A549 (cell line): ENCODE results near the gene LCK. TPM values are rescaled to one million over a fixed set of nuclear protein-coding genes. Genes with fewer than 3 reads are reported as not detected.

Experiments used
- ATAC-seq, 2 experiments: fragments of 200-7000 bp in 1 of 2; fragments of >200 bp in 1 of 2; cut with Nextera tagmentation in 1 of 2; cut with Tn5 transposase in 1 of 2; 3 replicates each; pipeline versions ENCODE4 v1.8.0 to v1.9.1; 2018 to 2020; ENCODE audit warnings: mild to moderate bottlenecking in 1 of 2, moderate library complexity in 1 of 2
- CTCF ChIA-PET: fragments of 300-600 bp; sonication (Branson Sonifier 250); formaldehyde crosslinking; extraction: SDS; loops from one replicate; lab custom pipeline; 2021; ENCODE audit warnings: antibody characterized with exemption, inconsistent platforms; lab: Yijun Ruan, JAX
- POLR2A ChIA-PET: fragments of 350-600 bp; formaldehyde crosslinking; extraction: SDS; loops from one replicate; lab custom pipeline; 2021; ENCODE audit warnings: antibody characterized with exemption, inconsistent platforms; lab: Yijun Ruan, JAX
- DNase-seq, 2 experiments: peaks; one replicate each; pipeline versions ENCODE4 v3.0.0 to v3.0.0-alpha.2; 2011 to 2016; ENCODE audit warnings: low read depth in 1 of 2, low spot score in 1 of 2
- FAIRE-seq: peaks from 2 replicates; lab custom pipeline; 2011; peaks lifted over from hg19 to GRCh38; lab: Jason Lieb, UNC
- H3K27ac ChIP-seq, 2 experiments: fragments of >200 bp; sonication (Bioruptor Twin); formaldehyde crosslinking; 3 replicates each; pipeline ENCODE4 v1.5.1; 2016 to 2017
- H3K4me1 ChIP-seq: fragments of >200 bp; sonication (Bioruptor Twin); formaldehyde crosslinking; 3 replicates; pipeline ENCODE4 v1.6.1; 2016
- H3K4me2 ChIP-seq: fragments of >200 bp; sonication (Bioruptor Twin); formaldehyde crosslinking; 3 replicates; pipeline ENCODE4 v1.6.1; 2016
- H3K4me3 ChIP-seq: fragments of >200 bp; sonication (Bioruptor Twin); formaldehyde crosslinking; 3 replicates; pipeline ENCODE4 v1.5.1; 2016
- H3K9me3 ChIP-seq: fragments of >200 bp; sonication (Bioruptor Twin); formaldehyde crosslinking; 3 replicates; pipeline ENCODE4 v1.6.1; 2016
- BCL3 ChIP-seq: fragments of >200 bp; sonication (Bioruptor Twin); formaldehyde crosslinking; IDR thresholded peaks from 3 replicates; pipeline ENCODE4 v1.6.1; 2016
- CBX2 ChIP-seq: fragments of 200-600 bp; sonication (generic); IDR thresholded peaks from 2 replicates; pipeline ENCODE4 v1.6.1; 2016; ENCODE audit warnings: low read depth, mild to moderate bottlenecking, borderline replicate concordance
- CBX8 ChIP-seq: fragments of 200-600 bp; sonication (generic); IDR thresholded peaks from 2 replicates; pipeline ENCODE4 v1.6.1; 2016
- CTCF ChIP-seq: fragments of >200 bp; sonication (Bioruptor Twin); formaldehyde crosslinking; IDR thresholded peaks from 3 replicates; pipeline ENCODE4 v1.5.1; 2016
- EHMT2 ChIP-seq: fragments of 200-600 bp; sonication (generic); IDR thresholded peaks from 2 replicates; pipeline ENCODE4 v1.6.1; 2016; ENCODE audit warnings: antibody characterized with exemption, low read depth, mild to moderate bottlenecking, moderate library complexity
- FOSB ChIP-seq: fragments of 250-450 bp; sonication (Bioruptor Pico); IDR thresholded peaks from 2 replicates; pipeline ENCODE4 v1.5.0; 2020; ENCODE audit warnings: mild to moderate bottlenecking, moderate library complexity
- FOXS1 ChIP-seq: fragments of 250-450 bp; sonication (Bioruptor Pico); IDR thresholded peaks from 2 replicates; pipeline ENCODE4 v1.5.0; 2020; ENCODE audit warnings: mild to moderate bottlenecking, moderate library complexity
- HEYL ChIP-seq: fragments of 250-450 bp; sonication (Bioruptor Pico); IDR thresholded peaks from 2 replicates; pipeline ENCODE4 v1.8.0; 2021; ENCODE audit warnings: mild to moderate bottlenecking, moderate library complexity
- HOXB13 ChIP-seq: fragments of 250-450 bp; sonication (Bioruptor Pico); IDR thresholded peaks from 2 replicates; pipeline ENCODE4 v1.5.0; 2020; ENCODE audit warnings: low read depth, mild to moderate bottlenecking, moderate library complexity
- HOXB5 ChIP-seq: fragments of 250-450 bp; sonication (Bioruptor Pico); IDR thresholded peaks from 2 replicates; pipeline ENCODE4 v1.5.0; 2020; ENCODE audit warnings: mild to moderate bottlenecking, moderate library complexity
- JUN ChIP-seq, 2 experiments: fragments of >200 bp; sonication (Bioruptor Twin); formaldehyde crosslinking; IDR thresholded peaks; 2 replicates in 1 of 2; 3 replicates in 1 of 2; pipeline ENCODE4 v1.6.1; 2016 to 2017
- KDM1A ChIP-seq: fragments of 200-600 bp; sonication (generic); IDR thresholded peaks from 2 replicates; pipeline ENCODE4 v1.6.1; 2016; ENCODE audit warnings: low read depth, mild to moderate bottlenecking
- MAZ ChIP-seq: fragments of 150-350 bp; IDR thresholded peaks from 2 replicates; pipeline ENCODE4 v1.6.1; 2014; ENCODE audit warnings: antibody characterized with exemption, low read depth, low read length, borderline replicate concordance
- MYC ChIP-seq: IDR thresholded peaks from 2 replicates; pipeline ENCODE4 v1.6.1; 2012; ENCODE audit warnings: mild to moderate bottlenecking, inconsistent platforms, low read length, improper control_type of control experiment, borderline replicate concordance
- NR3C1 ChIP-seq: fragments of >200 bp; sonication (Bioruptor Twin); formaldehyde crosslinking; IDR thresholded peaks from 3 replicates; pipeline ENCODE4 v1.6.1; 2017
- POLR2A ChIP-seq: IDR thresholded peaks from 2 replicates; pipeline ENCODE4 v1.6.1; 2012; ENCODE audit warnings: mild to moderate bottlenecking, low read length
- RAD21 ChIP-seq, 2 experiments: fragments of >200 bp in 1 of 2; sonication (Bioruptor Twin) in 1 of 2; formaldehyde crosslinking in 1 of 2; IDR thresholded peaks in 1 of 2; conservative IDR thresholded peaks in 1 of 2; 2 replicates in 1 of 2; 3 replicates in 1 of 2; pipeline ENCODE4 v1.6.1; 2012 to 2018; ENCODE audit warnings: inconsistent platforms in 1 of 2
- RFX5 ChIP-seq: fragments of 450-650 bp; IDR thresholded peaks from 2 replicates; pipeline ENCODE4 v1.7.1; 2014; ENCODE audit warnings: antibody characterized with exemption, mild to moderate bottlenecking, moderate library complexity
- RNF2 ChIP-seq: fragments of 200-600 bp; sonication (generic); IDR thresholded peaks from 2 replicates; pipeline ENCODE4 v1.6.1; 2016; ENCODE audit warnings: low read depth, mild to moderate bottlenecking, antibody characterized with exemption, moderate library complexity, borderline replicate concordance
- SMC3 ChIP-seq: fragments of >200 bp; sonication (Bioruptor Twin); formaldehyde crosslinking; IDR thresholded peaks from 3 replicates; pipeline ENCODE4 v1.6.1; 2018; ENCODE audit warnings: inconsistent platforms
- TFCP2L1 ChIP-seq: fragments of 250-450 bp; sonication (Bioruptor Pico); IDR thresholded peaks from 2 replicates; pipeline ENCODE4 v1.5.0; 2021; ENCODE audit warnings: mild to moderate bottlenecking
- USF2 ChIP-seq: fragments of 450-650 bp; IDR thresholded peaks from 2 replicates; pipeline ENCODE4 v1.6.1; 2014; ENCODE audit warnings: antibody characterized with exemption
- WGBS: methylation state at CpG from one replicate; pipeline ENCODE4 v1.1.6; 2017; ENCODE audit errors: missing lambda C conversion rate; 5-methylcytosine and 5-hydroxymethylcytosine counted together
- polyA plus RNA-seq, 4 experiments: library from polyadenylated mRNA; depleted of rRNA in 3 of 4; stranded (reverse); fragments of >200 nt; fragmentation: RNase III in 1 of 4; extraction: RNeasy Plus Mini Kit Qiagen cat#74134 plus additional on column Dnase treatment in 1 of 4; gene quantifications; 2 replicates in 3 of 4; 3 replicates in 1 of 4; pipeline ENCODE4 v1.2.3, GENCODE V29; 2011 to 2017
- TF ChIP-seq, protein P1 (sequence below): IDR thresholded peaks from 2 replicates; pipeline ENCODE4 v1.6.1; 2012
- TF ChIP-seq, protein P2 (sequence below): fragments of 150-350 bp; IDR thresholded peaks from 2 replicates; pipeline ENCODE4 v1.6.1; 2014; ENCODE audit warnings: low read depth, mild to moderate bottlenecking, low read length

Gene LCK
- polyA plus RNA-seq, 2 of the 4 experiments (the other 2 are of a cell fraction): 0.03 TPM; not detected in 1

- peak in 1 of 2 experiments; percentile 58 for DNase-seq
- Histone ChIP-seq H3K27ac (no peak within 1 kb of the TSS), H3K4me2 (no peak within 1 kb of the TSS), H3K4me3 (no peak within 1 kb of the TSS), H3K4me1 (peaks cover 12% of the 10 kb centered on the region; the same call in 2 of the 3 replicates), H3K9me3 (no peaks in the 10 kb centered on the region)
- POLR2A ChIA-PET: no interaction called here
- FAIRE-seq: no peak
- CTCF ChIA-PET: interaction anchor here (1.0 to 2.1 kb wide), 2 partner anchors 39 to 127 kb away, joined by 3 to 9 read pairs; partner anchors contain the start of gene MARCKSL1
- WGBS: no CpG with 5 or more reads among the region's 5 CpGs
- TF ChIP-seq CBX2 (no peak), FOSB (CRISPR knock-in tag) (no peak), RAD21 (conservative IDR thresholded peaks at IDR 0.05 in 1 of 2, IDR thresholded peaks at IDR 0.05 in 1 of 2) (no peak), USF2 (no peak), FOXS1 (CRISPR knock-in tag) (no peak), HEYL (CRISPR knock-in tag) (no peak), HOXB5 (CRISPR knock-in tag) (no peak), EHMT2 (no peak)
- TF ChIP-seq, protein P1, sequence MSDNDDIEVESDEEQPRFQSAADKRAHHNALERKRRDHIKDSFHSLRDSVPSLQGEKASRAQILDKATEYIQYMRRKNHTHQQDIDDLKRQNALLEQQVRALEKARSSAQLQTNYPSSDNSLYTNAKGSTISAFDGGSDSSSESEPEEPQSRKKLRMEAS: no peak
- peak in 1 of 2 experiments; percentile 7; a peak in 3 of 6 replicates for ATAC-seq
These were observed 42.2 kb upstream of the LCK start, which contains the start of gene DCDC2B for GRCh38 chr1:32208891-32209328. DCDC2B (plus strand) TSS chr1:32209089; CDS start chr1:32209094, 5 bp downstream.

- Histone ChIP-seq H3K4me1 (peaks cover 3% of the 10 kb centered on the region; the same call in 2 of the 3 replicates), H3K4me3 (no peak overlapping the region), H3K27ac (no peak overlapping the region), H3K9me3 (no peaks in the 10 kb centered on the region), H3K4me2 (no peak overlapping the region)
- peak; percentile 64 for TF ChIP-seq CTCF
- peak; percentile 65 to 75 for TF ChIP-seq RAD21 (conservative IDR thresholded peaks at IDR 0.05 in 1 of 2, IDR thresholded peaks at IDR 0.05 in 1 of 2)
- peak; percentile 64 for TF ChIP-seq SMC3
- no peak for TF ChIP-seq TFCP2L1
- CTCF ChIA-PET: interaction anchor here (0.5 to 10.4 kb wide), 46 partner anchors 10 to 208 kb away, joined by 3 to 96 read pairs (median 4); partner anchors contain the start of genes CCDC28B, FAM167B, HDAC1 and IQCC
- WGBS: 88% methylated on average over 10 of the region's 10 CpGs
- POLR2A ChIA-PET: interaction anchor here (1.0 to 1.8 kb wide), 4 partner anchors 19 to 120 kb away, joined by 3 to 10 read pairs (median 6); partner anchors contain the start of genes MARCKSL1 and TXLNA
- ATAC-seq (peak; percentile 94 to 96), FAIRE-seq (no peak), DNase-seq (peak; percentile 61 to 62)
These were observed 35.2 kb upstream of the LCK start for GRCh38 chr1:32215629-32216480.

DNA sequence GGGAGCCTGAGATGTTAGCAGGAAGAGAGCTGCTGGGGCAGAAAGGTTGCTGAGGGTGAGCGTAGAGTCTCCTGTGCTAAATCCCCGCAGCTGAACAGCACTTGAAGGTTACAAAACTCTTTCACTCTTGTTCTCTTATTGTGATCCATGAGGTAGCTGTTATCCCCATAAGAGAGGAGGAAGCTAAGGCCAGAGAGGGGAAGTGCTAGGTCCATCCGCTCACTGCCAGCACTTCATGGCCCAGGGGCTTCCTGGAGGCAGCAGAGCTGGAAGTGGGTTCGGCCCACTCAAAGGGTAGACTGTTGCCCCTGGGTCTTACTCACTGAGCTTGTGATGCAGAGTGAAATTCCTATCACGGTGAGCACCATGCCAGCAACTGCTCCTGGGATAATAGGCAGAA lies 34.5 kb upstream of the LCK start:
- ChIA-PET CTCF (interaction anchor here (0.5 to 10.4 kb wide), 23 partner anchors 10 to 198 kb away, joined by 3 to 96 read pairs (median 6); partner anchors contain the start of genes CCDC28B, FAM167B, IQCC and LCK), POLR2A (interaction anchor here (1.4 to 1.8 kb wide), 3 partner anchors 25 to 119 kb away, joined by 3 to 10 read pairs (median 8); partner anchors contain the start of genes MARCKSL1 and TXLNA)
- Histone ChIP-seq H3K4me3 (no peak overlapping the region), H3K27ac (no peak overlapping the region), H3K4me2 (no peak overlapping the region), H3K4me1 (peaks cover 8% of the 10 kb centered on the region; the same call in 2 of the 3 replicates), H3K9me3 (no peaks in the 10 kb centered on the region)
- WGBS: 92% methylated on average over 5 of the region's 5 CpGs
- TF ChIP-seq JUN (IDR thresholded peaks at IDR 0.05) (no peak), MYC (no peak), RFX5 (no peak), FOXS1 (CRISPR knock-in tag) (no peak), MAZ (no peak), RAD21 (conservative IDR thresholded peaks at IDR 0.05 in 1 of 2, IDR thresholded peaks at IDR 0.05 in 1 of 2) (no peak), EHMT2 (no peak), CBX2 (no peak), RNF2 (no peak), BCL3 (no peak), KDM1A (no peak), CBX8 (no peak), HOXB13 (no peak), NR3C1 (no peak), POLR2A (no peak)
- TF ChIP-seq, protein P2, sequence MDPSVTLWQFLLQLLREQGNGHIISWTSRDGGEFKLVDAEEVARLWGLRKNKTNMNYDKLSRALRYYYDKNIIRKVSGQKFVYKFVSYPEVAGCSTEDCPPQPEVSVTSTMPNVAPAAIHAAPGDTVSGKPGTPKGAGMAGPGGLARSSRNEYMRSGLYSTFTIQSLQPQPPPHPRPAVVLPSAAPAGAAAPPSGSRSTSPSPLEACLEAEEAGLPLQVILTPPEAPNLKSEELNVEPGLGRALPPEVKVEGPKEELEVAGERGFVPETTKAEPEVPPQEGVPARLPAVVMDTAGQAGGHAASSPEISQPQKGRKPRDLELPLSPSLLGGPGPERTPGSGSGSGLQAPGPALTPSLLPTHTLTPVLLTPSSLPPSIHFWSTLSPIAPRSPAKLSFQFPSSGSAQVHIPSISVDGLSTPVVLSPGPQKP: no peak
- FAIRE-seq (no peak), ATAC-seq (no peak), DNase-seq (no peak)
